Stimulated activated CD4-positive, alpha-beta T cell treated with anti-CD3 and anti-CD28 coated beads, Interleukin-12 subunit alpha, Interleukin-12 subunit beta, amount 100 ng/mL, for 48 hours (primary cell): ENCODE measurements around the gene PRR5L.

ENCODE experiments used
- DNase-seq, 3 donors: peaks; one replicate each; pipeline ENCODE4 v3.0.0-alpha.2; 2020; ENCODE audit warnings: low read depth in 2 of 3, low spot score in 1 of 3

PRR5L gene, protein sequence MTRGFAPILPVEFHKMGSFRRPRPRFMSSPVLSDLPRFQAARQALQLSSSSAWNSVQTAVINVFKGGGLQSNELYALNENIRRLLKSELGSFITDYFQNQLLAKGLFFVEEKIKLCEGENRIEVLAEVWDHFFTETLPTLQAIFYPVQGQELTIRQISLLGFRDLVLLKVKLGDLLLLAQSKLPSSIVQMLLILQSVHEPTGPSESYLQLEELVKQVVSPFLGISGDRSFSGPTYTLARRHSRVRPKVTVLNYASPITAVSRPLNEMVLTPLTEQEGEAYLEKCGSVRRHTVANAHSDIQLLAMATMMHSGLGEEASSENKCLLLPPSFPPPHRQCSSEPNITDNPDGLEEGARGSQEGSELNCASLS

DNA sequence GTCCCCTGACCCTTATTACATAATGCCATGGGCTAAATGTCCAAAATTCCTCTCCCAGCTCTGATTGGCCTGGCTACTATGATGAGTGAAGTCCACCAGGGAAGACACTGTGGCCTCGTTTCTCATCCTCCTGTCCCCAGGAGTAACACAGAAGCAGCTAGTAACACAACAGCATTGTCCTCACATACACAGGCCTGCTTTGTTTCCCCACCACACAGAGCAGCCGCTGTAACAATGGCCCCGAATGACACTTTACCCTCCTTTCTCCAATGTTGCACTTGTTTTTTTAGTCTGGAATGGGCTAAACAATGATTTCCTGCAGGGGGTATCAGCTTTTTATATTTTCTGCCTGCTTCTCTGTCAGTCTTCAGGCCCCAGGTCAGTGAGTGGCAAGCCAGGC, at the start of gene PRR5L:
TSS of gene PRR5L (plus strand) at position 363 of the 400 bp plus-strand sequence. CDS start 104,834 bp downstream, outside the sequence.
- no peak for DNase-seq

DNA sequence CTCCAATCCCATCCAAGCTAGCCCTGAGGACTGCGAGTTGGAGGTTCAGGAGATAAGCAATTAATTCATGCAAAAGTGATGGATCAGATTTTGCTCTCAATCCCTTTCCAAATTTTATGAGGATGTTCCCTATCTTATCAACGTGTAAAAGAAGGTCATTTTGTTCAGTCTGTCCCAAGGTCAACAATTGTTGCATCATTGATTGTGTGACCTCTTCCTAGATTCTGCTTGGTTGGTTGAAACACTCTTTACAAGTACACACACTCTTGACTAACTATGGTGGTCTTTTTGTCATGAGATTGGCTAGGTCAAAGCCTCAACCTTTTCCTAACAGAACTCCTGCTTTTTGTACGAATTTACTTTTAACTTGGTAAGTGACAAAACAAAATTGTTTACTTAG, 48.6 kb upstream of the PRR5L start:
- no peak for DNase-seq

DNA sequence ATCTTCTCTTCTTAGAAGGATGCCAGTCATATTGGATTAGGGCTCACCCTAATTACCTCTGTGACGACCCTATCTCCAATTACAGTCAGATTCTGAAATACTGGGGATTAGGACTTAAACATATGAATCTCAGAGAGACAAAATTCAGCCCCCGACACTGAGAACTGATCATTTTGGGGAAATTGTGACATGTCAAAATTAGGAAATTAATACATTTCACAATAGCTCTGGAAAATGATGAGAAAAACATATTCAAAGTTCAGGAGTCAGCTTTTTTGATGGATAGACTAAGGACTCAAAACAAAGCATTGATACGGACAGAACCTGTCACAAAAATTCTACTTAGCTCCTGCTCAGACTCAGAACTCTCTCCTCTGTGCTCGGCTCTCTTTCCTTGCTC, 47.7 kb upstream of the PRR5L start:
- no peak for DNase-seq

DNA sequence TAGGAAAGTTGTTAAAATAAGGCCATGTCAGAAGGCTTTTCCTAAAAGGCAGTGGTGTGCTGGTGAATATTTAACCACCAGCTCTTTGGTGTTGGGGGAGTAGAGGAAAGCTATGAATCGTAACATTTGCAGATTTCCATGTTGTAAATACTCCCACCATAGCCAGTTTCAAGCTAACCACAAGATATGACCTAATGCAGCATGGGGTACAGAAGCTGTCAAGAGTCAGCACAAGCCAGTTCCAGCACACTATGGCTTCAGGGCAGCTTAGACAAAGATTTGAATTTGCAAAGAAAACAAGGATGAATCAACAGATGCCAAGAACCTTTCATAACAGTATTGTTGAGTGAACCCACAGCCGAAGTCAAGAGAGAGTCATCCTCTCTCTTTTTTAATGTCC, 46.8 kb upstream of the PRR5L start:
- DNase-seq, result no peak

DNA sequence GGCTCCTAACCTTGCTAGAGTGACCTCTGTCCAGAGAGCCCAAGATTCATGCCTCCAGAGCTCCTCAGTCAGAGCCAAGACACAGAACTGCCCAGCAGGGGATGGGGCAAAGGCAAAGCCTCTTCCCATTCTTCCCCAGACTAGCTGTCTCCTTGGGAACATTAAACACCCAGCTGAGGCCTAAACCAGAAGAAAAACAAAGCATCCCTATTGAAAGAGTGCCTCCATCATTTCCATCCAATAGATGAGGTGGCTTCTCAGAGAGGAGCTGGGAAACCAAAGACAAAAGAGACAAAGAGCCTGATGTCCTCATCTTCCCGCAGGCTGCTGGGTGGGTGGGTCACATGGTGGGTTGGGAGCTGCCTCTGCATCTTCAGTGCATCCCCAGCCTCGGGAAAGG, 44.3 kb upstream of the PRR5L start:
- DNase-seq, result no peak

DNA sequence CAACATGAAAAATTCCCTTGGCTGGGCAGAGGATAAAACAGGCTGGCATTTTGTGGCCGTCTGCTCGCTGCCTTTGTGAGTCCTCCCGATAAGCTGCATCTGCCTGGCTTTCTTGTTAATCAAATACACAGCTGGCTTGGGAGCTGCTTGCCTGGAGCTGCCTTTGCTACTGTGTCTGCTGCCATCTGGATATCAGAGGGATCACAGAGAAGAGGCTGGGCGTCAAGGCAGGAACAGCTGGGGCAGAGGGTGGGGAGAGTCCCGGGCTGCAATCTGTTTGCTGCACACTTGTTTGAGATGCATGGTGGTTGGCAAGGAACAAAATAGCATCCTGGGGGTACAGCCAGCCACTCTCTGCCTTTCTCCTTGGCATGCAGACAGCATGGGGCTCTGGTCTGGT, 42.9 kb upstream of the PRR5L start:
- DNase-seq, result no peak

DNA sequence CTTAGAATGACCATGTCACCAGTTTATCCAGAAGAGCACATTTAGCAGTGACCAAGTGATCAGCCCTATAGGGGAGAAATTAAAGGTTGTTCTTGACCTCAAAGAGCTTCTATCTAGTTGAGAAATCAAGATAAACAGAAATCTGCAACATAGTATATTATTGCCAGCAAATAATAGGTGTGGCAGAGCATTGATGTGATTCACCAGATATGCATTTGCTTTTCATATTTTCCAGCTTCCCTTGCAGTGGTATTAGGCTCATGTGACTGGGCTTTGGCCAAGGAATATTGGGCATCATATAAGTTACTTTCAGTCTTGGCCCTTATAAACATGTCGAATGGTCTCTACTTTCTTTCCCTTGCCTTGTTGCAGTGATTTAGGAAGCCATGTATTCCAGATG, 41.4 kb upstream of the PRR5L start:
- DNase-seq, result no peak

DNA sequence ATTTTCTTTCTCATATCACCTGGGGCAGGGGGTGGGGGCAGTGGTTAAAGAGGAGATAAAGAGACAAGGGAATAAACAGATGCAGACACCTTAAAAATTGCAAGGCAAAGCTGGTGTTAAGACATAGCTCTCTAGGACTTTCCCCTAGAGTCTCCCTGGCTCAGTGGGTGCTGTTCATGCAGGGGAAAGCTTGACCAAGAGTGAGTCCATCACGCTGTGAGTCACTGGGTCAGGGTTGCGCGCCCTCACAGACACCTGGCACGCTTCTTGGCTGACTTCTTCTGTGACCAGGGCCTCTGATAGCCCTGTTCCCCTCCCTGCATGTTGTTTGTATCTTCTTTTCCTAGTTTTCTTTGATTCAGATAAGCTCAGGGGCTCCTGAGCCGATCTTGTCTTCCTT, 38.7 kb upstream of the PRR5L start:
- DNase-seq, result no peak

DNA sequence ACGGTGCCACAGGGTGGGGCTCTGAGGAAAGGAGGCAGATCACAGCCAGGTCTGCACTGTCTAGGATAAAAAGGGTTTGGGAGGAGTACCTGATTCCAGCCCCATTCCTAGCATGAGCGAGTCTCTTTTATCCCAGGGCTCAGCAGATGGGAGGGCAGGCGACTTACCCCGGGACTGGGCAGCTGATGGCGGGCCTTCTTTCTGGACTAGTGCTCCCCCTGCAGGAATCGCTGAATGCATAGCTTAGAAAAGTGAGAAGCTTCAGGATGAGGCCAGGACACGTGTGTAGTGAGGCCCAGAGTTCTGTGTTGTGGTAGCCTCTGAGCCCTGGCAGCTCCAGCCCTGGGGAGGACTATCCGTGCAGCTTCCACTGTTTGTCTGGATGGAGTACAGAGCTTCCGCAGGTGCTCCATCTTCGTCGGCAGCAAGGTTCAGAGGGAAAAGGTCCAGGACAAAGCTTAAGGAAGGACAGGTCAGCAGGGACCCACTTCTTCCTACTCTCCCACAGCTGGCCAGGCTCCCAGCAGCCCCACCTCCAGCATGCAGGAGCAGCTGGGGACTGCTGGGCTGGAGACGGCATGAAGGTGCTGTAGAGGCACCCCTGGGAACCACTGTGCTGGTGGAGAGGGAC, 37.2 kb upstream of the PRR5L start:
- peak in 2 of 3 donors; percentile 12 to 18 for DNase-seq

DNA sequence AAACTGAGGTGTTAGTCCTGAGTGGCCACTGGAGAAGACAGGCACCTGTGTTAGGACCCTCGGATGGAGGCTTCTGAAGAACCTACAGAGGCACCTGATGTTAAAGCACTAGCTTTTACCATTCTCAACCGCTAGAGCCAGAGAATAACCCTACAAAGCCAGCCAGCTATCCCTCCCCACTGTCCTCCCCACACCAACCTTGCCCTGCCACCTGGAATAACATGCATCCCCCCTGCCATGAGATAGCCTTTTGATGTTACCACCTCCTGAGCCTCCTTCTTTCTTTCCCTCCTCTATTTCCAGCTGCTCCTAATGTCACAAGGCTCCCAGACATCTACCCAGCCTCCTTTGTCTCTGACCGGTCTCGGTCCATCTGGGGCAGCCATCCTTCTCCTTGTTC, 35.0 kb upstream of the PRR5L start:
- DNase-seq, result no peak

DNA sequence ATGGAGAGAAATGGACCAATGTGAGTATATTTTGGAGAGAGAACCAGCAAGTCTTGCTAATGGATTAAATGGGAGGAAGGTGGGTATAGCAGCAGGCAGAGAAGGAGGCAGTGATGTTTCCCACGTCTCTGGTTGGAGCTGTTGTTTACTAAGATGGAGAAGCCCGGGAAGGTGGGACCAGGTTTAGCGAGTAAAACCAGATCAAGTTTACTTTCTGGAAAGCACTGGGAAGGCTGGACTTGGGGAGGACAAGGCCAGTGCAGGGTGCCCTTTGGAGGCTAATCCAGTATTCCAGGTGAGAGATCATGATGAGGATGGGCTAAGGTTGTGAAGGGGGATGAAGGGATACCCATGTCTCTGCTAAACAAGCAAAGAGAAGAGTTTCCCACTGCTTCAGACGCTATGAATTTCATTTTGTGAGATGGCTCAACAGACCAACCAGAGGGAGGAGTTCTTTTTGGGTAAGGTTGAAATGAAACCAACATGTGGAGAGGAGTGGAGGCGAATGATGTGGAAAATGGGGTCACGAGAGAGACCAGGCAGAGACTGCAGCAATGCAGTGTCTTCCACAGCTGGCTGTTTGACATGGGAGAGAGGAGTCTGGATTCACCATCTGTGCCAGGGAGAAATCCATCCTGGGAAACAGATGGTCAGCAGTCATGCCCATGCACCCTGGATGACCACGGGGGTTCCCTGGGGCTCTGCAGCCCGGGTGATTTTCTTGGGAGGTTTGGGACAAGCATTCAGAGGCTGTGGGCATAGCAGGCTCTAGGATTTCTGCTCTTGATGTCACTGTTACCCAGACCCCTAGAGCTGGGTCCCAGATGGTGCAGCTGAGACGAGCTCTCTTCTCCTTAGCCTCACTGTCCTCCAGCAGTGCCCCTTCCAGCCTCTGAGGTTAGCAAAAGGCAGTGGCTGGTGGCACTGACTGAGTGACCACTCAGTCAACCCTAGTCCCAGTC, 31.8 kb upstream of the PRR5L start:
- no peak for DNase-seq

DNA sequence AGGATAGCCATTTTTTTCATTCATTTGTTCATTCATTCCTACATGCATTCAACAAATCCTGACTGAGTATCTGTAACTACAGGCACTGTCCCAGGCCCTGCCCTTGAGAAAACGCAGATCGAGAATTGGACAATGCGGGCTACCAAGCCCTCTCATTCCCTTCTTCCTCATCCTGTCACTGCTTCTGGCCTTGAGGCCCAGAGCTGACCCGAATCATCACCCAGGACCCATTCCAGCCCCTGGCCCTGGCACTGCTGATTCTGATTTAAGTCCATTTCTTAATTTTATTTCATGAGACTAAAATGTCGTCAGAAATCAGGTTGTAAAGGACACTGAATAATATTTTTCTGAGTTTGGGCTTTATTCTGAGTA, 31.1 kb upstream of the PRR5L start:
- no peak for DNase-seq

DNA sequence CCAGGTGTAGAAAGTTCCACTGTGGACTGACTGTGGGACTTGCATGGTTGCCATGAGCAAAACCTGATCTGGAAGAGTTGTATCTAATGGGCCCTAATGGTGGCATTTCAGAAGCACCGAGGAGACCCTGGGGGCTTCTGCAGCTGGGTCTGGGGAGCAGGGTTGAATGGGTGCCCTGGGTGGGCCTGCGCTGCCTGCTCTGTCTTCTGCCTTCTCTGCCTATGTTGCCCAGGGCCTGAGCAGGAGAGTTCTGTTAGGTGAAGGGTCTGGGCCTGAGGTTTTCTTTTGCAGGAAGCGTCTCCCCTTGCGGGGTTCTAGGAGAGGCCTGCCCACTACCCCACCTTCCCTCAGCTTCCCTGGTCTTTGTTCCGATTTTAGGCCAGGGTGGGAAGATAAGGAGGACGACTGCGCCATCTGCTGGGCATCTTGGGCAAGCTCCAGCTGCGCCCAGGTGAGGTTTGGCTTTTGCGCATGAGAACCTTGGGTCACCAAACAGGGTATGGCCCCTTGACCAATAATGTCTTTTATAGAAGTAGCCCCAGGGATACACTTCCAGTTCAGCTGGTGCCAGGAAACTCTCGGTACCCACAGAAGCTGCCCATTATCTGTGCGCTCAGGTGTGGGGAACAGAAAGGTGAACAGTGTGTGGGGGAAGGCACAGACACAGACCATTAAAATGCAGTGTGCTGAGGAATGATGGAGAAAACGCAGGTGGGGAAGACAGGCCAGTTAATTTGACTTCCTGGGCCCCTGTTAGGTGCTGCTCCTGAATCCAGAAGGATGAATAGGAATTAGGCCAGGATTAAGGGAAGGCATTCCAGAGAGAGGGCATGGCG, 30.1 kb upstream of the PRR5L start:
- peak; percentile 27 to 56 (median 39) for DNase-seq

DNA sequence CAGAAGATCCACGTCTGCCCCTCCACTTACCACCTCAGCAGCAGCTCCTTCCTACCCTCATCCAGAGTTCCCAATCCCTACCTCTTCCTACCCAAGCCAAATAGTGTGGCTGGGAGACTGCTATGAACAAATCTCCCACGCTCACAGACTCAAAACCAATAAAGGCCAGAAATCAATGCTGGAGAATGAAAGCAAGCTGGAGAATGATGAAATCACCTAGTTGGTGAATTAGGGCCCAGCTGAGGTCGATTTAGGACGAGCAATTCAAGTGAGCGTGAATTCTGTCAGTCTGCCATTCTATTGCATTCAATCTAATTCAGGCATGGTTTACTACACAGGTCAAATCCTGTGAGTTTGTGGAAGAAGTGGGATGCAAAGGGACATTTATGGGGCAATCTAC, 29.3 kb upstream of the PRR5L start:
- no peak for DNase-seq

DNA sequence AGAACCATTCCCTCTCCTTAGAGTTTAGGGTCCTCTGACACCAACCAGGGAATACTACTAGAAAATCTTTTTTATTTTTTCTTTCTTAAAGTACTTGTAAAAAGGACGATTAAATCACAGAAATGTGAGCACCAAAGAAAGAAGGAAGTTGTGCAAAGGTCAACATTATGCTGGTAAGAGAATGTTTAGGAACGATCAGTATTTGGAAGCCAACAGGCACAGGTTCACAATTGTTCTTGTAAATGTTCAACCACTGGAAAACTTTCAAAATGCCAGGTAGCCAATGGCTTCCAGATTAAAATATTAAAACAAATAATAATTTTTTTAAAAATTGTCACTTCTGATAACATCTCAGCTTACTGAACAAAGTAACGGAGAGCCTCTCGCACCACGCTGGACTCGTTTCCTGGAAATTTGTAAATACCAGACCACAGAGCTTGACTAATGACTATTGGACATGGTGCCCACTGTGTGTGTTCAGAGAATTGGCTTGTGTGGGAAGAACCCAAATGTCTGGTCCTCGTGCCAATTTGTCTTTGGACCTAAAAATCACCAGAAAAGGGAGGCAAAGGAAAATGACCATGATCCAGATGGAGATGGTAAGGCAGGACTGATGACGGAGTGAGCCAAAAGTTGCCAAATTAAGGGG, 27.6 kb upstream of the PRR5L start:
- no peak for DNase-seq

DNA sequence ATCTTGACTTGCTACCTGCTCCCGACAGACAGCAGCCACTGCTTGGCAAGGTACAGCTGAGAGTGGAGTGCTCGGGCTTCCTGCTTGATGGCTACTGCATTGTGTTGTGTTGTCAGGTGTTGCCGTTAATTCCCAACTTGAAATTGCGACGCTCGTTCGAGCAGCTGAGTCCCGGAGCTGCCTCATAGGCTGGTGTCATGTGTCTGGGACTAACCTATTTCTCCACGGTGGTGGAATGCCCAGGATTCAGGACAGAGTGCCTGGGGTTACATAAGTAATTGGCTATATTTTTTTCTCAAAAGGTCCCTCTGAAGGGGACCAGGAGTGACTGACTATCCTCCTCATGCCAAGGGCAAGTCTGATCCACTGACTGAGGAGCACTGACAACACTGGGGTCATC, 25.4 kb upstream of the PRR5L start:
- DNase-seq, result no peak

DNA sequence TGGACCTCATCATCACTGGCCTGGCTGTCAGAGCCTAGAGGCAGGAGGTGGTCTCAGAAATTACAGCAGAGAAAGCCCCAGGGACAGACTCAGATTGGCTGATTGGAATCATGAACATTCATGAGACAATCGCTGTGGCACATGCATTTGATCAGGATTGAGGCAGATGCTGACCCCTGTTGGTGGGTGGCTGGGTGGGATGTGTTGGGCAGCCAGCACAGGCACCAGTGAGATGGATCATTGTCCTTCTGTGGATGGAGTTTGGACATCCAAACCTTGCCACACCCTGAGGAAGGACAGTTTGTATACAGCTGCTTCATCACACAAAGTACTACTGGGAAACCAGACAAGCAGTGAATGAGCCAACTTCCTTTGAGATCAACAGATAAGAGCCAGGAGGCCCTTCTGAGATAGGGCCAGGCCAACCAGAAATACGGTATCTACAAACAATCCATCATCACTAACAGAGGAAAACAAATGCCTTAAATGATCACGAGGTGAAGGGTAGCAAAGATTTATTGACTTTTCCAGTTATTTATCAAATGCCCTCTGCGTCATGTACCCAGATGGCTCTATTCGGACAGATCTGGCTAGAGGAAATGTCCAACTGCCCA, 24.2 kb upstream of the PRR5L start:
- no peak for DNase-seq

DNA sequence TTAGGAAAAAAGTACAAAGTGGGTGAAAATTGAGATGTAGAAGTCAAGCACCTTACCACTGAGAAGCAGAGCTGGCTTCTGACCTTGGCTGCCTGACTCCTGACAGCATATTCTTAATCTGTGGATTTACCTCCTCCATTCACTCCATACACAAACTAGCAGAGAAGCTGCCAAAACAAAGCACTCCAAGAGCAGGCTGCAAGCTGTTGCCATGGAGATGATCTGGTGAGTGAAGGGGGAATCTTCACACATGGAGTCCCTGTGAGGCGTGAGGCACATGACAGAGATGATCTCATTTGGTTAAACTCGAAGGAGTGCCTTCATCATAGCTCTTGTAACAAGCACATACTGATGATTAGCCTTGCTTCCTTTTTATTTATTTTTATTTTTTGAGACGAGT, 23.0 kb upstream of the PRR5L start:
- no peak for DNase-seq

DNA sequence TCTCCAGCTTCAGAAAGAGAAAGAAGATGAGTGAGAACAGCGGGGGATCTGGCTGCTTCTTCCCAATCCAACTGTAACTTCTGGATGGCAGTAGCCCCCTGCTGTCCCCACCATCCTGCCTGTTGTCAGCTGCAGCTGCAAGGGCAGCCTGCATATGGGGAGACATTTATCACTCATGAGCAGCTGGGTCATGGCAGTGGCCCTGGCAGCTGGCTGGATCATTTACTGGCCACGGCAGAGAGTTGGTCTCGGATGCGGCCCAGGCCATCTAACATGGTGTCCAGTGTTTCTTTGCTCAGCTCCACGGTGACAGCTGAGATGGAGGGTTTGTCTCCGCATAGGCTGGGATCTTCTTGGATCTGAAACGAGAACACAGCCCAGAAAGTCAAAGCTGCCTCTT, 21.7 kb upstream of the PRR5L start:
- DNase-seq, result no peak
